ENCODE results near the gene NUDT17.
A peak's percentile ranks its signal among the peaks of the same experiment; 100 is the strongest.

The NUDT17 gene

GRCh38 chr1:145889722-145890121 is 44.3 kb downstream of the NUDT17 start:
- Mint-ChIP-seq H3K27me3 (ENCODE audit: low read depth) (peaks cover 13% of the 10 kb centered on the region), H3K4me1 (ENCODE audit: low read depth) (peaks cover 14% of the 10 kb centered on the region), H3K27ac (no peak overlapping the region), H3K36me3 (ENCODE audit: low read depth) (no peaks in the 10 kb centered on the region), H3K9me3 (no peaks in the 10 kb centered on the region), H3K4me3 (no peak overlapping the region)
- DNase-seq (ENCODE audit: low spot score), result no peak

- Mint-ChIP-seq H3K4me1 (ENCODE audit: low read depth) (peaks cover 7% of the 10 kb centered on the region), H3K9me3 (no peaks in the 10 kb centered on the region)
- DNase-seq (ENCODE audit: low spot score), result no peak
Measured at GRCh38 chr1:145891143-145891542, 45.7 kb downstream of the NUDT17 start.

DNA sequence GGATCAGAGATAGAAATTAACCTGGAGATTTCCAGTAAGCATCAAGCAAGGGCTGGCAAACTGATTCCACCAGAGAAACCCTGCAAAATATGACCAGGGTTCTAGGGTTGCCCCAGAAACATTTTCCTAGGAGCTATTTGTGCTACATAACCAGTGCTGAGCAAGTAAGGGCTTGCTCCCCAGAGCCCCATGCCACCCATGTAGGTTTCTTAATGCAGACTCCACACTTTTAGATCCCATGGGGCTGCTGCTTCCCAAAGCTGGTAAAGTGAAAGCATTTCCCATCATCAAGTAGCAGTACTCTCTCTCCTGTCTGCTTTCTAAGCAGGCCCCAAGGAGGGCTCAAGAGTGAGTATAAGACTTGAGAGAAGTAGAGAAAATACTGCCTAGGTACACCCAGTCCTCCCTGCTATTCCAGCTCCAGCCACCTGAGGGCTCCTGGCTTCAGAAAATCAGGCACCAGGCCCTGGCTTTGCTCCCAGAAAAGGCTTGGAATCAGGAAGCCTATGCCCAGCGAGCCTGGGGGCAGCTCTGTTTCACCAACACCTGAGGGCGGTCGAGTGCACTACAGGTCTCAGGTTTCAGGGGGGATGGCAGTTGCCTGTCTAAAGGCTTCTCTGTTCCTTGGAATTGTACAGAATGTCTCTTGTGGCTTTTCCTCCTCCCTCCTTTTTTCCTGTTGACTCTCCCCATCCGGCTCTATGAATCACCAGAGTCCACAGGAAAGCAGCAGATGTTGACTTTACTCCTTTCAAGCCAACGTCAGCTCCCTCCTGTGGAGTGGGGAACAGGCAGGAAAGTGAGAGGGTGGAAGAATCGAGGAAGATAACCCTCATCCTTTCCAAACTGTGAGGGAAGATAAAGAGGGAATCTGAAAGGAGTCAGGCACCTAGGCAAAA is 46.4 kb downstream of the NUDT17 start:
- H3K9me3 Mint-ChIP-seq, result no peaks in the 10 kb centered on the region
- H3K27me3 Mint-ChIP-seq (ENCODE audit: low read depth), result peaks cover under 1% of the 10 kb centered on the region
- H3K27ac Mint-ChIP-seq, result no peak overlapping the region
- no peaks in the 10 kb centered on the region for H3K36me3 Mint-ChIP-seq (ENCODE audit: low read depth)
- H3K4me3 Mint-ChIP-seq, result no peak overlapping the region
- peaks cover 5% of the 10 kb centered on the region for H3K4me1 Mint-ChIP-seq (ENCODE audit: low read depth)
- peak; percentile 27 for DNase-seq (ENCODE audit: low spot score)

More at GRCh38 chr1:145891143-145891542, 45.7 kb downstream of the NUDT17 start:
- H3K4me3 Mint-ChIP-seq, result no peak overlapping the region
- no peak overlapping the region for H3K27ac Mint-ChIP-seq
- no peaks in the 10 kb centered on the region for H3K36me3 Mint-ChIP-seq (ENCODE audit: low read depth)
- peaks cover 4% of the 10 kb centered on the region for H3K27me3 Mint-ChIP-seq (ENCODE audit: low read depth)

GRCh38 chr1:145892486-145893087 is 47.2 kb downstream of the NUDT17 start:
- no peak overlapping the region for H3K4me3 Mint-ChIP-seq
- H3K4me1 Mint-ChIP-seq (ENCODE audit: low read depth), result peaks cover 5% of the 10 kb centered on the region
- no peaks in the 10 kb centered on the region for H3K27me3 Mint-ChIP-seq (ENCODE audit: low read depth)
- no peaks in the 10 kb centered on the region for H3K9me3 Mint-ChIP-seq
- H3K36me3 Mint-ChIP-seq (ENCODE audit: low read depth), result no peaks in the 10 kb centered on the region
- no peak overlapping the region for H3K27ac Mint-ChIP-seq
- DNase-seq (ENCODE audit: low spot score), result no peak

DNA sequence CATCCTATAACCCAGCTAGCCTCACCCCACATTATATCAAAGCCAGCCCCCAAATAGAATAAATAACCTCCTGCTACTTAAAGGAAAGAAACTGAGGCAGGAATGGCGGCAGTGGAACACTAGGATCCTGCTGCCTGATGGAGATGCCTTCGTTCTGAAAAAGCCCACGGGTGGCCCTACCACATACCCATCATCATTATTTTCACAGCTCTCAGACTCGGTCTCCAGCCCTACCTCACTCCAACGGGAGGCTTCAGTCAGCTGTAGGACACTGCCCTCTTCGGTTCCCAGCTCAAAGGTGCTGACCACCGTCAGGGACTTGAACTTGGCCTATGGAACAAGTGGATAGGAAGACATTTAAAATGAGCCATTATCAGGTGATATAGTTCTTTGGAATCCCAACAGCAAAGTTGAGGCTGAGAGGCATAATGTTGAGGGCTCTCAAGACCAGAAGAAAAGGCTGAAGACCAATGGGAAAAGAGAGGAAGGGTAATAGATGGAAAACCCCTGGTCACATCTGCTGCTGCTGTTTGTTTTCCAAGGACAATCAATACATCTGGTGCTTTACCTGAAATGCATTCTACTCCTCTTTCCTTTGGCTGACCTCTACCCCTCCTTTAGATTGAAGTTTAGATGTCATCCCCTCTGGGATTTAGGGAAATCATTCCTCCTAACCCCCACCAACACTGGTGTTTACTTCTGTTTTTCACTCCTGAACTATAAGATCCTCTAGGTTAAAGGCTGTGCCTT is 48.1 kb downstream of the NUDT17 start:
- no peak for DNase-seq (ENCODE audit: low spot score)
- H3K4me3 Mint-ChIP-seq, result no peak overlapping the region
- no peak overlapping the region for H3K27ac Mint-ChIP-seq
- H3K4me1 Mint-ChIP-seq (ENCODE audit: low read depth), result peaks cover 5% of the 10 kb centered on the region
- no peaks in the 10 kb centered on the region for H3K27me3 Mint-ChIP-seq (ENCODE audit: low read depth)
- no peaks in the 10 kb centered on the region for H3K36me3 Mint-ChIP-seq (ENCODE audit: low read depth)
- no peaks in the 10 kb centered on the region for H3K9me3 Mint-ChIP-seq

- Mint-ChIP-seq H3K4me1 (ENCODE audit: low read depth) (peaks cover 5% of the 10 kb centered on the region), H3K27ac (no peak overlapping the region), H3K9me3 (no peaks in the 10 kb centered on the region), H3K36me3 (ENCODE audit: low read depth) (no peaks in the 10 kb centered on the region), H3K4me3 (no peak overlapping the region), H3K27me3 (ENCODE audit: low read depth) (no peaks in the 10 kb centered on the region)
- no peak for DNase-seq (ENCODE audit: low spot score)
Measured at GRCh38 chr1:145895471-145895870, 50.0 kb downstream of the NUDT17 start.

GRCh38 chr1:145897969-145898368 is 52.5 kb downstream of the NUDT17 start:
- no peaks in the 10 kb centered on the region for H3K9me3 Mint-ChIP-seq

More at GRCh38 chr1:145897969-145898368, 52.5 kb downstream of the NUDT17 start:
- no peak overlapping the region for H3K4me3 Mint-ChIP-seq
- no peaks in the 10 kb centered on the region for H3K27me3 Mint-ChIP-seq (ENCODE audit: low read depth)
- H3K27ac Mint-ChIP-seq, result no peak overlapping the region
- no peaks in the 10 kb centered on the region for H3K36me3 Mint-ChIP-seq (ENCODE audit: low read depth)
- no peaks in the 10 kb centered on the region for H3K4me1 Mint-ChIP-seq (ENCODE audit: low read depth)
- DNase-seq (ENCODE audit: low spot score), result no peak
